PC-9 (cell line): ENCODE data around the gene SLC38A3. TPM values are rescaled to one million over a fixed set of nuclear protein-coding genes. Genes with fewer than 3 reads are reported as not detected.

Source experiments
- BruUV-seq: library from RNA; stranded (reverse); fragments of 400-500 nt; replicated peaks from 2 replicates; lab custom pipeline; 2021; lab: Mats Ljungman, UMichigan
- CTCF ChIA-PET: fragments of 300-600 bp; sonication (Branson Sonifier 250); formaldehyde crosslinking; loops from one replicate; lab custom pipeline; 2022; ENCODE audit warnings: antibody characterized with exemption; lab: Charles Lee
- POLR2A ChIA-PET: fragments of 300-600 bp; sonication (Branson Sonifier 250); formaldehyde crosslinking; loops from one replicate; lab custom pipeline; 2022; ENCODE audit warnings: antibody characterized with exemption; ENCODE audit not compliant: unreplicated experiment; lab: Charles Lee
- DNase-seq, 2 experiments: peaks; one replicate each; pipeline versions ENCODE4 v3.0.0 to v3.0.0-alpha.2; 2015 to 2022; ENCODE audit warnings: mixed read lengths in 1 of 2
- H2AFZ ChIP-seq: fragments of 200-600 bp; sonication (generic); 2 replicates; pipeline ENCODE4 v1.8.1; 2017; ENCODE audit warnings: antibody characterized with exemption
- H3F3A ChIP-seq: fragments of 200-600 bp; sonication (generic); 2 replicates; pipeline ENCODE4 v1.8.1; 2017; ENCODE audit warnings: antibody characterized with exemption, mild to moderate bottlenecking, low read depth; ENCODE audit not compliant: insufficient read depth
- H3K27ac ChIP-seq: fragments of 200-600 bp; sonication (generic); 2 replicates; pipeline ENCODE4 v1.6.1; 2016; ENCODE audit warnings: mixed run types
- H3K27me3 ChIP-seq: fragments of 200-600 bp; sonication (generic); 2 replicates; pipeline ENCODE4 v1.6.1; 2016; ENCODE audit warnings: low read depth, mixed run types; ENCODE audit not compliant: insufficient read depth
- H3K36me3 ChIP-seq: fragments of 200-600 bp; sonication (generic); 2 replicates; pipeline ENCODE4 v1.6.1; 2016; ENCODE audit warnings: low read depth, mixed run types
- H3K4me1 ChIP-seq: fragments of 200-600 bp; sonication (generic); replicated peaks from 2 replicates; pipeline ENCODE4 v1.6.1; 2016; ENCODE audit warnings: mixed run types; ENCODE audit not compliant: insufficient read depth
- H3K4me2 ChIP-seq: fragments of 200-600 bp; sonication (generic); 2 replicates; pipeline ENCODE4 v1.6.1; 2017; ENCODE audit warnings: mixed run types
- H3K4me3 ChIP-seq: fragments of 200-600 bp; sonication (generic); 2 replicates; pipeline ENCODE4 v1.6.1; 2016; ENCODE audit warnings: mixed run types
- H3K79me2 ChIP-seq: fragments of 200-600 bp; sonication (generic); 2 replicates; pipeline ENCODE4 v1.6.1; 2017; ENCODE audit warnings: low read depth, mixed run types
- H3K9me2 ChIP-seq: fragments of 200-600 bp; sonication (generic); 2 replicates; pipeline ENCODE4 v1.8.1; 2017; ENCODE audit warnings: mild to moderate bottlenecking; ENCODE audit not compliant: insufficient read depth
- H3K9me3 ChIP-seq: fragments of 200-600 bp; sonication (generic); 2 replicates; pipeline ENCODE4 v1.8.1; 2016; ENCODE audit warnings: low read depth; ENCODE audit not compliant: insufficient read depth
- H4K20me1 ChIP-seq: fragments of 200-600 bp; sonication (generic); 2 replicates; pipeline ENCODE4 v1.8.1; 2017; ENCODE audit not compliant: insufficient read depth
- CTCF ChIP-seq: fragments of 200-600 bp; sonication (generic); conservative IDR thresholded peaks from 2 replicates; pipeline ENCODE4 v1.6.1; 2017; ENCODE audit warnings: mixed run types, antibody characterized with exemption, mild to moderate bottlenecking, moderate library complexity
- EZH2 ChIP-seq: fragments of 200-600 bp; sonication (generic); IDR thresholded peaks from 2 replicates; pipeline ENCODE4 v1.8.0; 2017; ENCODE audit warnings: antibody characterized with exemption, low read depth
- intact Hi-C: fragments of 100-400 bp; cut with micrococcal nuclease; formaldehyde crosslinking; loops from one replicate; pipeline ENCODE4 v1.10.0; 2022; ENCODE audit not compliant: unreplicated experiment
- total RNA-seq: library from RNA; stranded (reverse); gene quantifications from 2 replicates; pipeline ENCODE4 v1.2.3, GENCODE V29; 2021

The SLC38A3 gene
- total RNA-seq, 1 experiment from 2014 or later: 0.37 TPM

- H3K27me3 ChIP-seq: no peaks in the 10 kb centered on the region
These were observed 26.5 kb downstream of the SLC38A3 start for GRCh38 chr3:50231581-50231980.

GRCh38 chr3:50232303-50232702, 27.2 kb downstream of the SLC38A3 start:
- H3K4me3 ChIP-seq: no peak overlapping the region
- no peaks in the 10 kb centered on the region for H3K9me3 ChIP-seq
- no peak overlapping the region for H2AFZ ChIP-seq
- H3F3A ChIP-seq: peaks cover 9% of the 10 kb centered on the region; the same call in 1 of the 2 replicates
- peaks cover 27% of the 10 kb centered on the region for H3K4me1 ChIP-seq
- H3K9me2 ChIP-seq: no peaks in the 10 kb centered on the region
- no peak overlapping the region for H3K27ac ChIP-seq
- ChIA-PET POLR2A (no interaction called here), CTCF (no interaction called here)
- peaks cover 9% of the 10 kb centered on the region for H3K79me2 ChIP-seq
- H3K36me3 ChIP-seq: no peaks in the 10 kb centered on the region
- no peak for TF ChIP-seq CTCF
- no peak for TF ChIP-seq EZH2
- H4K20me1 ChIP-seq: no peaks in the 10 kb centered on the region
- DNase-seq: no peak
- H3K4me2 ChIP-seq: no peak overlapping the region
- no TSS peak for BruUV-seq
- intact Hi-C loops: no loop called here
- H3K27me3 ChIP-seq: no peaks in the 10 kb centered on the region

More at GRCh38 chr3:50231581-50231980, 26.5 kb downstream of the SLC38A3 start:
- H3K36me3 ChIP-seq: no peaks in the 10 kb centered on the region
- no peak overlapping the region for H3K4me2 ChIP-seq
- no peak for TF ChIP-seq CTCF
- no peak for TF ChIP-seq EZH2
- DNase-seq: no peak
- no peaks in the 10 kb centered on the region for H3K9me2 ChIP-seq
- intact Hi-C loops: no loop called here
- ChIA-PET POLR2A (no interaction called here), CTCF (interaction anchor here (0.5 kb wide), 1 partner anchor 105 kb away, joined by 4 read pairs; no protein-coding TSS in a partner anchor)
- H3F3A ChIP-seq: peaks cover 13% of the 10 kb centered on the region; the same call in 1 of the 2 replicates
- H3K9me3 ChIP-seq: no peaks in the 10 kb centered on the region
- H3K4me3 ChIP-seq: no peak overlapping the region
- no TSS peak for BruUV-seq
- H3K4me1 ChIP-seq: peaks cover 20% of the 10 kb centered on the region
- H4K20me1 ChIP-seq: no peaks in the 10 kb centered on the region
- no peak overlapping the region for H3K27ac ChIP-seq
- H2AFZ ChIP-seq: no peak overlapping the region
- 0 out of 2 replicates have a peak, but pooled peaks cover 3% of the 10 kb centered on the region for H3K79me2 ChIP-seq

- CTCF ChIA-PET: interaction anchor here (0.6 to 1.6 kb wide), 4 partner anchors 14 to 1740 kb away, joined by 3 to 22 read pairs (median 6); partner anchors contain the start of gene ABHD14B
- no peak for DNase-seq
- no peak overlapping the region for H3K27ac ChIP-seq
These were observed 28.1 kb downstream of the SLC38A3 start for GRCh38 chr3:50233176-50233575.

More at GRCh38 chr3:50233176-50233575, 28.1 kb downstream of the SLC38A3 start:
- H3K9me3 ChIP-seq: no peaks in the 10 kb centered on the region
- no TSS peak for BruUV-seq
- H3K4me1 ChIP-seq: peaks cover 29% of the 10 kb centered on the region
- POLR2A ChIA-PET: interaction anchor here (0.6 to 0.7 kb wide), 2 partner anchors 32 to 1439 kb away, joined by 10 to 18 read pairs; no protein-coding TSS in a partner anchor
- no peak overlapping the region for H2AFZ ChIP-seq
- TF ChIP-seq EZH2 (no peak), CTCF (no peak)
- H4K20me1 ChIP-seq: no peaks in the 10 kb centered on the region
- intact Hi-C loops: no loop called here
- H3K9me2 ChIP-seq: no peaks in the 10 kb centered on the region
- H3K79me2 ChIP-seq: peaks cover 13% of the 10 kb centered on the region
- no peak overlapping the region for H3K4me2 ChIP-seq
- peaks cover 4% of the 10 kb centered on the region; the same call in 1 of the 2 replicates for H3F3A ChIP-seq
- H3K36me3 ChIP-seq: no peaks in the 10 kb centered on the region
- H3K4me3 ChIP-seq: no peak overlapping the region
- H3K27me3 ChIP-seq: no peaks in the 10 kb centered on the region
